H1 (cell line): ENCODE measurements around the gene PKP3.

Experiments used
- CEBPB ChIP-seq: IDR thresholded peaks from 2 replicates; pipeline ENCODE4 v1.6.1; 2012; ENCODE audit warnings: low read depth, low read length
- CTCF ChIP-seq, 3 experiments: IDR thresholded peaks; 1 replicate in 2 of 3; 2 replicates in 1 of 3; pipeline versions ENCODE4 v1.5.1 to v1.6.1; 2011; ENCODE audit warnings: low read length in 3 of 3, mild to moderate bottlenecking in 3 of 3, inconsistent platforms in 2 of 3, low read depth in 1 of 3, moderate library complexity in 1 of 3; ENCODE audit not compliant: insufficient read depth in 1 of 3; ENCODE audit errors: control extremely low read depth in 1 of 3
- E2F6 ChIP-seq: IDR thresholded peaks from 2 replicates; pipeline ENCODE4 v1.6.1; 2012; ENCODE audit warnings: inconsistent platforms
- KDM1A ChIP-seq: fragments of 200-600, 300-600 bp; sonication (generic); IDR thresholded peaks from 2 replicates; pipeline ENCODE4 v1.7.1; 2016; ENCODE audit warnings: mild to moderate bottlenecking, low read length, borderline replicate concordance
- POLR2A ChIP-seq, 2 experiments: IDR thresholded peaks; 1 replicate in 1 of 2; 2 replicates in 1 of 2; pipeline ENCODE4 v1.6.1; 2011; ENCODE audit warnings: low read depth in 2 of 2, low read length in 2 of 2, mild to moderate bottlenecking in 2 of 2; ENCODE audit errors: control extremely low read depth in 1 of 2
- POLR2AphosphoS5 ChIP-seq: IDR thresholded peaks from 2 replicates; pipeline ENCODE4 v1.6.1; 2011; ENCODE audit warnings: low read depth, low read length
- POU5F1 ChIP-seq: IDR thresholded peaks from 2 replicates; pipeline ENCODE4 v1.6.1; 2011; ENCODE audit warnings: low read depth, mild to moderate bottlenecking, low read length, moderate library complexity
- TCF12 ChIP-seq: IDR thresholded peaks from 2 replicates; pipeline ENCODE4 v1.6.1; 2011; ENCODE audit warnings: low read depth, mild to moderate bottlenecking, low read length

GRCh38 chr11:425301-425700, 31.3 kb downstream of the PKP3 start:
- no peak for TF ChIP-seq CTCF (IDR thresholded peaks at IDR 0.05; ENCODE audit: control extremely low read depth in 1 of 3, insufficient read depth in 1 of 3, low read depth in 1 of 3, low read length in 3 of 3)
- TF ChIP-seq POLR2AphosphoS5, result no peak
- no peak for TF ChIP-seq POLR2A (IDR thresholded peaks at IDR 0.05; ENCODE audit: control extremely low read depth in 1 of 2, low read depth in 2 of 2, low read length in 2 of 2)
- no peak for TF ChIP-seq KDM1A
- TF ChIP-seq TCF12, result no peak
- TF ChIP-seq POU5F1, result no peak
- TF ChIP-seq E2F6, result no peak
- TF ChIP-seq CEBPB, result no peak
